Measurements from ENCODE around the gene CARD9. TPM values are rescaled to one million over a fixed set of nuclear protein-coding genes. Genes with fewer than 3 reads are reported as not detected.
A peak's percentile ranks its signal among the peaks of the same experiment; 100 is the strongest.

Gene CARD9
- total RNA-seq, 1 experiment from 2014 or later, result 5.6 TPM

- no CpG with 5 or more reads among the region's 67 CpGs for WGBS (ENCODE audit: extremely low coverage, insufficient read length, low lambda C conversion rate)
- TF ChIP-seq CTCF (conservative IDR thresholded peaks at IDR 0.05), result no peak
- H2BK15ac ChIP-seq (ENCODE audit: low read depth, low read length), result no peak overlapping the region
Observed at GRCh38 chr9:136399176-136400037, 25.9 kb upstream of the CARD9 start.

More at GRCh38 chr9:136399176-136400037, 25.9 kb upstream of the CARD9 start:
- Mint-ChIP-seq H3K9me3 (no peaks in the 10 kb centered on the region), H3K27me3 (ENCODE audit: low read depth) (no peaks in the 10 kb centered on the region), H3K4me3 (peak overlapping the region; percentile 89 to 94), H3K36me3 (ENCODE audit: insufficient read depth in 1 of 3, low read depth in 3 of 3) (peaks cover 22 to 69% (median 60%) of the 10 kb centered on the region in 3 experiments), H3K4me1 (peaks cover 11 to 12% of the 10 kb centered on the region in 2 experiments), H3K27ac (peak overlapping the region in 2 of 3 experiments; percentile 20 to 90; a peak in 2 of 7 replicates)
- Histone ChIP-seq H3K56ac (ENCODE audit: insufficient read length, low read depth, low read length) (no peak overlapping the region), H3K4me1 (ENCODE audit: insufficient read depth, low read length) (no peaks in the 10 kb centered on the region), H2BK20ac (ENCODE audit: low read depth, low read length, poor library complexity, severe bottlenecking) (no peak overlapping the region), H2BK5ac (ENCODE audit: insufficient read length, low read length) (no peak overlapping the region), H3K23me2 (ENCODE audit: insufficient read length, low read depth, low read length, poor library complexity, severe bottlenecking) (peaks cover 6% of the 10 kb centered on the region), H3K27ac (ENCODE audit: insufficient read length, low read depth, low read length) (no peak overlapping the region), H2BK12ac (ENCODE audit: insufficient read length, low read depth, low read length) (no peak overlapping the region), H2BK120ac (ENCODE audit: low read depth, low read length, poor library complexity, severe bottlenecking) (no peak overlapping the region), H3K18ac (ENCODE audit: insufficient read length, low read depth, low read length) (no peak overlapping the region), H3K23ac (ENCODE audit: insufficient read length, low read depth, low read length) (no peak overlapping the region), H4K8ac (replicated peaks; ENCODE audit: insufficient read length, low read depth, low read length) (no peak overlapping the region), H4K91ac (ENCODE audit: insufficient read length, low read depth, low read length) (no peak overlapping the region), H3T11ph (ENCODE audit: low read length) (no peak overlapping the region), H2AK5ac (ENCODE audit: insufficient read length, low read length) (no peak overlapping the region), H3K4me2 (ENCODE audit: insufficient read depth, insufficient read length, low read length) (peak overlapping the region; percentile 94), H4K5ac (ENCODE audit: insufficient read length, low read depth, low read length) (no peak overlapping the region), H4K20me1 (ENCODE audit: control insufficient read depth, insufficient read depth, insufficient read length) (no peaks in the 10 kb centered on the region), H3K27me3 (ENCODE audit: insufficient read depth, low read length) (no peaks in the 10 kb centered on the region), H3K9me3 (ENCODE audit: control insufficient read depth, low read depth, low read length) (no peaks in the 10 kb centered on the region), H3K79me2 (ENCODE audit: insufficient read depth, low read length) (peaks cover 12% of the 10 kb centered on the region; the same call in 1 of the 2 replicates), H3K9ac (ENCODE audit: extremely low read depth, insufficient read length, low read length) (peak overlapping the region; percentile 74), H2AFZ (ENCODE audit: low read length) (no peak overlapping the region), H3K4ac (ENCODE audit: low read depth, low read length) (no peak overlapping the region), H3K79me1 (ENCODE audit: insufficient read depth, low read depth, low read length, poor library complexity, severe bottlenecking) (peaks cover 7% of the 10 kb centered on the region), H3K14ac (ENCODE audit: insufficient read depth, low read length) (peak overlapping the region; percentile 48; the same call in 1 of the 2 replicates)
- no peak for DNase-seq

Data from H9 (cell line).